Peyer's patch (tissue), 4 donors: ENCODE measurements around the gene JAKMIP3. TPM values are rescaled to one million over a fixed set of nuclear protein-coding genes. Genes with fewer than 3 reads are reported as not detected.

Experiments
- DNase-seq, 3 donors: peaks; one replicate each; pipeline ENCODE4 v3.0.0-alpha.2; 2017 to 2019
- H3K27ac ChIP-seq, 4 donors: fragments of 200-600 bp; sonication (generic); one replicate each; pipeline ENCODE4 v1.5.1; 2016 to 2019
- H3K27me3 ChIP-seq, 2 donors: fragments of 200-600 bp; sonication (generic); one replicate each; pipeline ENCODE4 v1.5.1; 2019
- H3K36me3 ChIP-seq, 3 donors: fragments of 200-600 bp; sonication (generic); one replicate each; pipeline ENCODE4 v1.5.1; 2016 to 2019
- H3K4me1 ChIP-seq, 4 donors: fragments of 200-600 bp; sonication (generic); one replicate each; pipeline ENCODE4 v1.5.1; 2016 to 2019
- H3K4me3 ChIP-seq, 4 donors: fragments of 200-600 bp; sonication (generic); 1 replicate in 3 of 4; 2 replicates in 1 of 4; pipeline ENCODE4 v1.5.1; 2016 to 2019; ENCODE audit warnings: mild to moderate bottlenecking in 1 of 4
- H3K9me3 ChIP-seq, 4 donors: fragments of 200-600 bp; sonication (generic); one replicate each; pipeline ENCODE4 v1.5.1; 2016 to 2019; ENCODE audit warnings: mild to moderate bottlenecking in 1 of 4
- POLR2A ChIP-seq, 2 donors: fragments of 450-650 bp; IDR thresholded peaks; one replicate each; pipeline ENCODE4 v1.5.1; 2017; ENCODE audit warnings: antibody characterized with exemption in 2 of 2, mild to moderate bottlenecking in 2 of 2, moderate library complexity in 2 of 2
- total RNA-seq, 4 donors: library from RNA; depleted of rRNA; stranded (reverse); fragments of >200 nt; gene quantifications; one replicate each; pipeline ENCODE4 v1.1.0, GENCODE V29; 2016
- TF ChIP-seq, protein P1 (sequence below), 6 experiments: fragments of 450-650 bp in 4 of 6; fragments of 200-600 bp in 2 of 6; sonication (generic) in 1 of 6; IDR thresholded peaks; one replicate each; pipeline ENCODE4 v1.5.1; 2017 to 2019; ENCODE audit warnings: antibody characterized with exemption in 6 of 6, mild to moderate bottlenecking in 3 of 6, moderate library complexity in 1 of 6

JAKMIP3 gene
- total RNA-seq, 4 donors from 2014 or later = 0.18 to 2.5 (median 0.23) TPM

DNA sequence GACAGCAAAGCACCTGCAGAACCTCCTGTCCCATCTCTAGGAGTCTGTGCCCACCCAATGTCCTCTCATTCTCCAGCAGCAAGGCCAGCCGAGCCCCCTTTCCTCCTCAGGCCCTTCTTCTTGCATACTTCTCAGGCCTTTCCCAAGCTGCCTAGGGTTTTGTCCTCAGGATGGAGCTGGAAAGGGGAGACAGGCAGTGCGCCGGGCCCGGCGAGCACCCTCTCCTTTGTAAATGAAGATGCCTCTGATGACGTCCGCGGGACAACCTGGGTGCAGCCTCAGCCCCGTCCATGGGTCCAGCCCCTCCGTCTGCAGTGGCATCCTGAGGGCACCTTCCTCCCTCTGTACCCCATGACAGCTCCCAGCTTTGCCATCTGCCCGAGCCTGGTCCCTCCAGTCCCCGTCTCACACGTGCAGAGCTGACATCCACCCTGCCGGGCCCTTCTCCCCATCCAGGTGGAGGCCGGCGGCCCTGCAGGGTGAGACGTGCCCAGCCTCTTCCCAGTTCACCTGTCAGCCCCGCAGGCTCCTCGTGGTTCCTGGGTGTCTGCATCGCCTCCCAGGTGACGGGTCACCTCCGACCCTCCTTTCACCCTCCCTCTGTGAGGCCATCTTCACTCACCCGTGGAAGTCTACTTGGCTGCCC lies 36.4 kb downstream of the JAKMIP3 start:
- H3K27ac ChIP-seq = no peak overlapping the region
- DNase-seq = peak in 2 of 3 donors; percentile 23 to 42
- H3K4me1 ChIP-seq = no peaks in the 10 kb centered on the region
- TF ChIP-seq POLR2A (IDR thresholded peaks at IDR 0.05) = no peak
- TF ChIP-seq, protein P1, sequence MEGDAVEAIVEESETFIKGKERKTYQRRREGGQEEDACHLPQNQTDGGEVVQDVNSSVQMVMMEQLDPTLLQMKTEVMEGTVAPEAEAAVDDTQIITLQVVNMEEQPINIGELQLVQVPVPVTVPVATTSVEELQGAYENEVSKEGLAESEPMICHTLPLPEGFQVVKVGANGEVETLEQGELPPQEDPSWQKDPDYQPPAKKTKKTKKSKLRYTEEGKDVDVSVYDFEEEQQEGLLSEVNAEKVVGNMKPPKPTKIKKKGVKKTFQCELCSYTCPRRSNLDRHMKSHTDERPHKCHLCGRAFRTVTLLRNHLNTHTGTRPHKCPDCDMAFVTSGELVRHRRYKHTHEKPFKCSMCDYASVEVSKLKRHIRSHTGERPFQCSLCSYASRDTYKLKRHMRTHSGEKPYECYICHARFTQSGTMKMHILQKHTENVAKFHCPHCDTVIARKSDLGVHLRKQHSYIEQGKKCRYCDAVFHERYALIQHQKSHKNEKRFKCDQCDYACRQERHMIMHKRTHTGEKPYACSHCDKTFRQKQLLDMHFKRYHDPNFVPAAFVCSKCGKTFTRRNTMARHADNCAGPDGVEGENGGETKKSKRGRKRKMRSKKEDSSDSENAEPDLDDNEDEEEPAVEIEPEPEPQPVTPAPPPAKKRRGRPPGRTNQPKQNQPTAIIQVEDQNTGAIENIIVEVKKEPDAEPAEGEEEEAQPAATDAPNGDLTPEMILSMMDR (IDR thresholded peaks at IDR 0.05) = no peak
- no peaks in the 10 kb centered on the region for H3K9me3 ChIP-seq
- H3K27me3 ChIP-seq = no peaks in the 10 kb centered on the region
- no peak overlapping the region for H3K4me3 ChIP-seq
- H3K36me3 ChIP-seq = no peaks in the 10 kb centered on the region

DNA sequence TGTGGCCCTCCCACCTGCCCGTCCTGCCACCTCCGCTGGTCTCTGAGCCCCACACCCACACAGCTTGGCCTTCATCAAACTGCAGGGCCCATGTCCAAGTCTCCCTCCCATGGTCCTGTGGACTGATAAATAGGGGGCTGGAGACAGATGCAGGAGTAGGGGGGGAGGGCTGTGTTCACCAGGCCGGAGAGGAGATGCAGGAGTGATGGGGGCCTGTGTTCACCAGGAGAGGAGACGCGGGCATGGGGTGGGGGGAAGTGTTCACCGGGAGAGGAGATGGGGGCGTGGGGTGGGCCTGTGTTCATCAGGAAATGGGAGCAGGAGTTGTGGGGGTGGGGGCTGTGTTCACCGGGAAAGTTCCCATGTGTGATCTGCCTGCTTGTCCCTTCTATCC lies 37.0 kb downstream of the JAKMIP3 start:
- Histone ChIP-seq H3K4me1 (no peaks in the 10 kb centered on the region), H3K27me3 (no peaks in the 10 kb centered on the region), H3K4me3 (no peak overlapping the region), H3K9me3 (no peaks in the 10 kb centered on the region), H3K36me3 (no peaks in the 10 kb centered on the region), H3K27ac (no peak overlapping the region)
- TF ChIP-seq POLR2A (IDR thresholded peaks at IDR 0.05) = no peak
- TF ChIP-seq, protein P1 (IDR thresholded peaks at IDR 0.05) = no peak
- peak in 1 of 3 donors; percentile 29 for DNase-seq

DNA sequence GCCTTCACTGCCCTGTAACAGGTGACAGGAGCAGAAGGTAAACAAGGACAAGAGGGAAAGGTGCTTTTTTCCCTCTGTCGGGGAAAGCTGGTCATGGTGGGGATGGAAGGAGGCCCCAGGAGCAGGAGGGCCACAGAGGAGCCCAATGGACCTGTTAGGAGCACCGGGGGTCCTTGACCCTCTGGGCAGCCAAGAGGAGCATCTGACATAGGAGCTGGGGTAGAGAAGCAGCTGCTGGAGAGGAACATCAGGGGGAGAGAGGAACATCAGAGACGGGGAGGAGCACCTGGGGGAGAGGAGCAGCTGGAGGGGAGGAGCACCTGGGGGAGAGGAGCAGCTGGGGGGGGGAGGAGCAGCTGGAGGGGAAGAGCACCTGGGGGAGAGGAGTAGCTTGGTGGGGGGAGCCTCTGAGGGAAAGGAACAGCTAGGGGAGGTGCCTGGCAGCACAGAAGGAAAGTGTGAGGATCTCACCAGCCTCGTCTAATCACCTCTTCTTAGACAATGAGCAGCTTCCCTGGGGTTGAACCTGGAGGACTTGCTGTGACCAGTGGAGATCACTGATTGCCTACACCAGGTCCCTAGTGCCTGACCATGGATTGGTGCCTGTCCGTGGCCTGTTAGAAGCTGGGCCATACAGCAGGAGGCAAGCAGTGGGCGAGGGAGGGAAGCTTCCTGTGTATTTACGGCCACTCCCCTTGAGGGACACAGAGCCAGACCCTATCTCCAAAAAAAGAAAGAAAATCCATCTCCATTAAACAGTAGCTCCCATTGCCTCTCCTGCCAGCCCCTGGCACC lies 37.6 kb downstream of the JAKMIP3 start:
- peak in 2 of 3 donors; percentile 7 to 18 for DNase-seq
- Histone ChIP-seq H3K4me3 (no peak overlapping the region), H3K4me1 (no peaks in the 10 kb centered on the region), H3K36me3 (no peaks in the 10 kb centered on the region), H3K27ac (no peak overlapping the region), H3K27me3 (no peaks in the 10 kb centered on the region), H3K9me3 (no peaks in the 10 kb centered on the region)
- TF ChIP-seq, protein P1 (IDR thresholded peaks at IDR 0.05) = no peak
- no peak for TF ChIP-seq POLR2A (IDR thresholded peaks at IDR 0.05)

DNA sequence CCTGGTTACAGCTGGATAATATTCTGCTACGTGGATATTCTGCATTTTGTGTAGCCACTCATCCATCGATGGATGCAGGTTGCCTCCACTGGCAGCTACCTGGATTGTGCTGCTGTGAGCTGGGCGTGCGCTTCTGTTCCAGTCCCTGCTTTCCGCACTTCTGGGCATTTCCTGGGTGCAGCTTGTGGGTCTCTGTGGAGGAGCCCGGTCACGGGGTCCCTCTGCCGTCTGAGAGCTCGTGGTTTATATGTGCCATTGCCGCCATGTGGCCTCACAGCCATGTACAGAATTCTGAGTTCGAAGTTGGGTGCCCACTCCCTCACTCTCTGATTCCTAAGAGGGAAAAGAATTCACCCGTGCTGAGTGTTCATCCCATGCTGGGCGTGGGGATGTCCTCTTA lies 38.3 kb downstream of the JAKMIP3 start:
- no peak overlapping the region for H3K4me3 ChIP-seq
- no peaks in the 10 kb centered on the region for H3K36me3 ChIP-seq
- H3K27ac ChIP-seq = no peak overlapping the region
- TF ChIP-seq, protein P1 (IDR thresholded peaks at IDR 0.05) = no peak
- no peak for TF ChIP-seq POLR2A (IDR thresholded peaks at IDR 0.05)
- H3K9me3 ChIP-seq = no peaks in the 10 kb centered on the region
- peak in 1 of 3 donors; percentile 6 for DNase-seq
- no peaks in the 10 kb centered on the region for H3K4me1 ChIP-seq
- H3K27me3 ChIP-seq = no peaks in the 10 kb centered on the region

DNA sequence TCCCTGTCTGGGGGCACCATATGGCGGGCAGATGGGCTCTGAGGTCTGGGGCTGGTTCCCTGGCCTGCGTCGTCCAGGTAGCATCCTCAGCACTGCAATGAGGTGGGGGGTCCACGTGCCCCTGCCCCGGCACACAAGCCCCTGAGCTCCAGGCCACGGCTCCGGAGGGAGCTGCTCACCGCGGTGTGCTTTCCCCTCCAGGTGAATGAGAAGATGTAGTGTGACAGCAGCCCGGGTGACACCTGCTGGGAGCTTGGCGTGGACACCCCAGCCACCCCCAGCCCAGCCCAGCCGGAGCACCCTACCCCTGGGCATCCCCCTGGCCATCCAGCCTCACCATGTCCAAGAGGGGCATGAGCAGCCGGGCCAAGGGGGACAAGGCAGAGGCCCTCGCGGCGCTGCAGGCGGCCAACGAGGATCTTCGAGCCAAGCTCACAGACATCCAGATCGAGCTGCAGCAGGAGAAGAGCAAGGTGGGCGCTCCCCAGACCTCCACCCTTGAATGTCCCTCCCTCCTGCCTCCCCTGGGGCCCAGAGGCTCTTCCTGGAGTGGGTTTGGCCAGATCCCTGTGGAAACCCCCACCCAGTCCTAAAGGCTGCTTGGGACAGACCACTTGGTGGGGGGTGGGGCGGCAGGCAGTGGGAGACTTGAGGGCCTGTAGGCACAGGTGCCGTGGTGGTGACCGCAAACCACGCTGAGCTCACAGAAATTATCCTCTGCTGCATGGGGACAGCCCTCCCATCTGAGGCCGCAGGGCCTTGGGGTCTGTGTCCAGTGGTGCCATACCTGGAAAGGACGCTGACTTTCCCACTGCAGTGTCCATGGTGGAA lies 38.9 kb downstream of the JAKMIP3 start:
- Histone ChIP-seq H3K9me3 (no peaks in the 10 kb centered on the region), H3K4me1 (no peaks in the 10 kb centered on the region), H3K27ac (no peak overlapping the region), H3K4me3 (no peak overlapping the region), H3K36me3 (no peaks in the 10 kb centered on the region), H3K27me3 (no peaks in the 10 kb centered on the region)
- TF ChIP-seq, protein P1 (IDR thresholded peaks at IDR 0.05) = no peak
- TF ChIP-seq POLR2A (IDR thresholded peaks at IDR 0.05) = no peak
- DNase-seq = peak in 2 of 3 donors; percentile 21 to 29
